Neuronal stem cell (in vitro differentiated cells): ENCODE results near the gene DPH2.

Experiments
- DNase-seq: peaks from one replicate; pipeline ENCODE4 v3.0.0-alpha.2; 2013; ENCODE audit warnings: low spot score
- H2AFZ ChIP-seq: one replicate; pipeline ENCODE4 v1.6.1; 2013; ENCODE audit warnings: mild to moderate bottlenecking, low read length, inconsistent platforms
- H2AK5ac ChIP-seq: 2 replicates; pipeline ENCODE4 v1.6.1; 2013; ENCODE audit warnings: low read depth, mild to moderate bottlenecking, inconsistent platforms, low read length, moderate library complexity, mixed read lengths
- H2BK120ac ChIP-seq: 2 replicates; pipeline ENCODE4 v1.6.1; 2013; ENCODE audit warnings: low read depth, mild to moderate bottlenecking, inconsistent platforms, low read length, moderate library complexity, mixed read lengths
- H2BK12ac ChIP-seq: one replicate; pipeline ENCODE4 v1.6.1; 2013; ENCODE audit warnings: low read length, inconsistent platforms
- H2BK15ac ChIP-seq: 2 replicates; pipeline ENCODE4 v1.6.1; 2013; ENCODE audit warnings: mild to moderate bottlenecking, low read length, inconsistent platforms, mixed read lengths
- H2BK5ac ChIP-seq: one replicate; pipeline ENCODE4 v1.6.1; 2013; ENCODE audit warnings: inconsistent platforms, mild to moderate bottlenecking, low read length, moderate library complexity
- H3K14ac ChIP-seq: one replicate; pipeline ENCODE4 v1.6.1; 2013; ENCODE audit warnings: low read length, inconsistent platforms
- H3K18ac ChIP-seq: 2 replicates; pipeline ENCODE4 v1.6.1; 2013; ENCODE audit warnings: low read length, inconsistent platforms
- H3K23ac ChIP-seq: 2 replicates; pipeline ENCODE4 v1.6.1; 2013; ENCODE audit warnings: low read depth, mild to moderate bottlenecking, mixed read lengths, low read length, inconsistent platforms; ENCODE audit not compliant: poor library complexity
- H3K27ac ChIP-seq: replicated peaks from 3 replicates; pipeline ENCODE4 v1.5.1; 2013; ENCODE audit warnings: low read length, inconsistent platforms
- H3K27me3 ChIP-seq, 3 experiments: 2 replicates each; pipeline ENCODE4 v1.6.1; 2013; ENCODE audit warnings: low read length in 3 of 3, mild to moderate bottlenecking in 2 of 3, inconsistent platforms in 1 of 3, low read depth in 1 of 3, mixed read lengths in 1 of 3, moderate library complexity in 1 of 3; ENCODE audit not compliant: control insufficient read depth in 3 of 3, insufficient read depth in 3 of 3
- H3K36me3 ChIP-seq, 2 donors: replicated peaks in 1 of 2; 2 replicates each; pipeline ENCODE4 v1.6.1; 2013; ENCODE audit warnings: low read length in 2 of 2; ENCODE audit not compliant: control insufficient read depth in 2 of 2, insufficient read depth in 2 of 2
- H3K4ac ChIP-seq: 2 replicates; pipeline ENCODE4 v1.6.1; 2013; ENCODE audit warnings: inconsistent platforms, mild to moderate bottlenecking, low read length, moderate library complexity
- H3K4me1 ChIP-seq, 2 donors: 1 replicate in 1 of 2; 2 replicates in 1 of 2; pipeline ENCODE4 v1.6.1; 2013; ENCODE audit warnings: low read length in 2 of 2, low read depth in 1 of 2; ENCODE audit not compliant: control insufficient read depth in 2 of 2, insufficient read depth in 1 of 2
- H3K4me2 ChIP-seq: one replicate; pipeline ENCODE4 v1.6.1; 2013; ENCODE audit warnings: mild to moderate bottlenecking, low read length, inconsistent platforms; ENCODE audit not compliant: insufficient read depth, poor library complexity, severe bottlenecking
- H3K4me3 ChIP-seq, 2 donors: 2 replicates each; pipeline ENCODE4 v1.5.1; 2013; ENCODE audit warnings: low read length in 2 of 2, mild to moderate bottlenecking in 2 of 2, inconsistent platforms in 1 of 2, moderate library complexity in 1 of 2
- H3K79me1 ChIP-seq: one replicate; pipeline ENCODE4 v1.6.1; 2013; ENCODE audit warnings: low read depth, mild to moderate bottlenecking, inconsistent platforms, low read length, moderate library complexity
- H3K9ac ChIP-seq: one replicate; pipeline ENCODE4 v1.6.1; 2013; ENCODE audit warnings: mild to moderate bottlenecking, low read depth, low read length, inconsistent platforms; ENCODE audit not compliant: poor library complexity
- H3K9me3 ChIP-seq, 2 donors: replicated peaks in 1 of 2; 2 replicates each; pipeline versions ENCODE3 to v1.6.1; 2013; ENCODE audit warnings: low read length in 2 of 2, mild to moderate bottlenecking in 2 of 2, inconsistent platforms in 1 of 2, low read depth in 1 of 2, mixed read lengths in 1 of 2, moderate library complexity in 1 of 2; ENCODE audit not compliant: control insufficient read depth in 2 of 2, insufficient read depth in 1 of 2
- H4K8ac ChIP-seq: one replicate; pipeline ENCODE4 v1.6.1; 2013; ENCODE audit warnings: low read depth, mild to moderate bottlenecking, inconsistent platforms, low read length, moderate library complexity
- H4K91ac ChIP-seq: one replicate; pipeline ENCODE4 v1.6.1; 2013; ENCODE audit warnings: low read length, low read depth, mild to moderate bottlenecking, inconsistent platforms; ENCODE audit not compliant: poor library complexity
- WGBS, 2 donors: extraction: QIAGEN DNeasy Blood & Tissue Kit; methylation state at CpG; one replicate each; pipeline ENCODE4 v1.1.7; 2013; ENCODE audit warnings: missing lambda C conversion rate in 2 of 2, mixed read lengths in 1 of 2; ENCODE audit not compliant: insufficient read length in 2 of 2, insufficient replicate concordance in 1 of 2; ENCODE audit errors: extremely low coverage in 2 of 2; 5-methylcytosine and 5-hydroxymethylcytosine counted together

The DPH2 gene

DNA sequence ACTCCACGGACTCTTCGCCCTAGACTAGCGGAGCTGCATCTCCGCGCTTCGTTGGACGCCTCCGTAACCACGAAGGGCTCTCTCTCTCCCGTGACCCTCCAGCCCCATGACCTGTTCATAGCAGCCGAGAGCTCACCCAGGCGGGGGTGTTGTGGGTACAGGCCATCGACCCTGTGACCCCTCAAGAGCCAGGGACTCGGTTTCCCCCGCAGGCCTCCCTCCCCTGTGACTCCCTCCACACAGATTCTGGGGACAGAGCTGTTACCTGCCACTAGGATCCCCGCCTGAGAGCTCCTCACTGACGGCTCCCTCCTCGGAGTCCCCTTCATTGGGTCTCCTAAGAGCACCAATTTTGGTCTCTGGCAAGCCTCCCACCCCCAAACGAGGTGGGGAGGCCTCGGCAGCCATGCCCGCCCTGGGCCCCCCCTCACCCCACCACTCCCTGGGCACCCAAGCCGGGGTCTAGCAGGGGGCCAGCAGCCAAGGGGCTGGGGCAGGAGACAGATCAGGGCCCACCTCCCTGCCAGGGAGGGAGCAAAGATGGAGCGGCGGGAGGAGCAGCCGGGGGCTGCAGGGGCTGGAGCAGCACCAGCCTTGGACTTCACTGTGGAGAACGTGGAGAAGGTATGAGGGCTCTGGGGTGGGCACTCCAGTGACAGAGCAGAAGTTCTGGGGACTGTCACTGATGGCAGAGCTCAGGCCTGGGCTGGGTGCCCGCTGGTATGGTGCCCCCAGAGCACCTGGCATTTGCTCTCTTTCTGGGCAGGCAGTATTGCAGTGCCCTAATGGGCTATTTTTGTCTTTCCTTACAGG lies 22.5 kb upstream of the DPH2 start:
- peak overlapping the region; percentile 93 for H3K18ac ChIP-seq
- H2AK5ac ChIP-seq = peak overlapping the region; percentile 76
- peak overlapping the region; percentile 89 for H3K14ac ChIP-seq
- H3K4me3 ChIP-seq = peak overlapping the region; percentile 83 to 89
- H3K27ac ChIP-seq = no peak overlapping the region
- peak overlapping the region; percentile 77 for H3K4ac ChIP-seq
- H3K4me1 ChIP-seq = peaks cover 9 to 11% of the 10 kb centered on the region in 2 donors
- WGBS, 2 donors = no CpG with 5 or more reads among the region's 27 CpGs
- no peak for DNase-seq
- H4K91ac ChIP-seq = no peak overlapping the region
- no peak overlapping the region for H4K8ac ChIP-seq
- H3K23ac ChIP-seq = peak overlapping the region; percentile 89
- peak overlapping the region; percentile 11 for H2BK12ac ChIP-seq
- H2BK120ac ChIP-seq = no peak overlapping the region
- peaks cover 3% of the 10 kb centered on the region for H3K79me1 ChIP-seq
- peak overlapping the region; percentile 95 for H3K4me2 ChIP-seq
- H2BK5ac ChIP-seq = peak overlapping the region; percentile 97
- H2AFZ ChIP-seq = peak overlapping the region; percentile 99
- peak overlapping the region; percentile 56 for H2BK15ac ChIP-seq
- H3K36me3 ChIP-seq = peaks cover 5 to 17% of the 10 kb centered on the region in 2 donors
- H3K27me3 ChIP-seq = no peaks in the 10 kb centered on the region
- peak overlapping the region; percentile 93 for H3K9ac ChIP-seq
- no peaks in the 10 kb centered on the region for H3K9me3 ChIP-seq

GRCh38 chr1:43947874-43948437 lies 21.9 kb upstream of the DPH2 start:
- Histone ChIP-seq H3K23ac (no peak overlapping the region), H3K14ac (no peak overlapping the region), H3K9me3 (no peaks in the 10 kb centered on the region), H3K9ac (no peak overlapping the region), H3K4me3 (peak overlapping the region; percentile 83 to 89), H3K18ac (no peak overlapping the region), H3K27ac (no peak overlapping the region), H2BK15ac (no peak overlapping the region), H3K27me3 (no peaks in the 10 kb centered on the region), H3K4me1 (peaks cover 11 to 12% of the 10 kb centered on the region in 2 donors), H3K36me3 (peaks cover 5 to 17% of the 10 kb centered on the region in 2 donors), H2BK5ac (no peak overlapping the region), H3K79me1 (peaks cover 3% of the 10 kb centered on the region), H4K8ac (no peak overlapping the region), H2AFZ (no peak overlapping the region), H4K91ac (no peak overlapping the region), H2BK120ac (no peak overlapping the region), H3K4me2 (no peak overlapping the region), H2AK5ac (no peak overlapping the region), H2BK12ac (no peak overlapping the region), H3K4ac (no peak overlapping the region)
- no CpG with 5 or more reads among the region's 3 CpGs for WGBS, 2 donors
- no peak for DNase-seq

GRCh38 chr1:43949678-43950077 lies 20.1 kb upstream of the DPH2 start:
- no peak overlapping the region for H4K8ac ChIP-seq
- peak overlapping the region; percentile 40 for H3K23ac ChIP-seq
- H3K9me3 ChIP-seq = no peaks in the 10 kb centered on the region
- H3K4me2 ChIP-seq = no peak overlapping the region
- H3K18ac ChIP-seq = no peak overlapping the region
- no peak overlapping the region for H3K14ac ChIP-seq
- no CpG with 5 or more reads among the region's 13 CpGs for WGBS, 2 donors
- DNase-seq = no peak
- peak overlapping the region; percentile 61 for H3K9ac ChIP-seq
- H2BK15ac ChIP-seq = no peak overlapping the region
- peak overlapping the region; percentile 64 for H4K91ac ChIP-seq
- H3K27ac ChIP-seq = no peak overlapping the region
- peaks cover 11 to 18% of the 10 kb centered on the region in 2 donors for H3K4me1 ChIP-seq
- no peak overlapping the region for H2AK5ac ChIP-seq
- H3K79me1 ChIP-seq = peaks cover 5% of the 10 kb centered on the region
- H2BK120ac ChIP-seq = no peak overlapping the region
- H3K4me3 ChIP-seq = no peak overlapping the region
- H2BK12ac ChIP-seq = no peak overlapping the region
- peaks cover 5 to 17% of the 10 kb centered on the region in 2 donors for H3K36me3 ChIP-seq
- H2BK5ac ChIP-seq = no peak overlapping the region
- no peak overlapping the region for H2AFZ ChIP-seq
- H3K4ac ChIP-seq = peak overlapping the region; percentile 7
- no peaks in the 10 kb centered on the region for H3K27me3 ChIP-seq
